ENCODE data around the gene KIAA0513.

DNA sequence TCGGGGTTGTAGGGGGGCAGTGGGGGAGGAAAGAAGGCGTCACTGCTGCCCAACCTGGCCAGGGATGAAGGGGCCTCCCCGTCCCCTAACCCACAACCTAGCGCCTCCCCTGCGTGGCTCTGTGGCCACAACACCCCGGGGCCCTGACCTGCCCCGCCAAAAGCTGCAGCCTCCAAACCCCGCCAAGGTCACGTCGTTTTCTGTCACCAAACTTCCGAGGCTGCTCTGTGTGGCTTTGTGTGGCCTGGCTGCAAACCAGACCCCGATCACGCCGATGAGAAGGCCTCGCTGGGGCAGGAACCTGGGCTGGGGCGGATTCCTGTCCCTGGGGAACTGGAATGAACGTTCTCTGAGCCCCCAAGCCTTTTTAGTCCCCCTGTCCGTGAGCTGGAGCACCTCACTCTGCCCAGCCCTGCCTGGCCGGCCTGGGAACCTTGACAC lies 115.2 kb downstream of the KIAA0513 start:
- TF ChIP-seq, protein P1, sequence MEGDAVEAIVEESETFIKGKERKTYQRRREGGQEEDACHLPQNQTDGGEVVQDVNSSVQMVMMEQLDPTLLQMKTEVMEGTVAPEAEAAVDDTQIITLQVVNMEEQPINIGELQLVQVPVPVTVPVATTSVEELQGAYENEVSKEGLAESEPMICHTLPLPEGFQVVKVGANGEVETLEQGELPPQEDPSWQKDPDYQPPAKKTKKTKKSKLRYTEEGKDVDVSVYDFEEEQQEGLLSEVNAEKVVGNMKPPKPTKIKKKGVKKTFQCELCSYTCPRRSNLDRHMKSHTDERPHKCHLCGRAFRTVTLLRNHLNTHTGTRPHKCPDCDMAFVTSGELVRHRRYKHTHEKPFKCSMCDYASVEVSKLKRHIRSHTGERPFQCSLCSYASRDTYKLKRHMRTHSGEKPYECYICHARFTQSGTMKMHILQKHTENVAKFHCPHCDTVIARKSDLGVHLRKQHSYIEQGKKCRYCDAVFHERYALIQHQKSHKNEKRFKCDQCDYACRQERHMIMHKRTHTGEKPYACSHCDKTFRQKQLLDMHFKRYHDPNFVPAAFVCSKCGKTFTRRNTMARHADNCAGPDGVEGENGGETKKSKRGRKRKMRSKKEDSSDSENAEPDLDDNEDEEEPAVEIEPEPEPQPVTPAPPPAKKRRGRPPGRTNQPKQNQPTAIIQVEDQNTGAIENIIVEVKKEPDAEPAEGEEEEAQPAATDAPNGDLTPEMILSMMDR (optimal IDR thresholded peaks at IDR 0.05 in 1 of 3, IDR thresholded peaks at IDR 0.05 in 1 of 3, conservative IDR thresholded peaks at IDR 0.05 in 1 of 3; ENCODE audit: extremely low read depth in 1 of 3, insufficient read depth in 2 of 3, low read length in 3 of 3) = no peak
- TF ChIP-seq EZH2 (IDR thresholded peaks at IDR 0.05; ENCODE audit: low read length) = no peak
